NCI-H2107 (cell line): ENCODE measurements around the gene TMEM178B.
A peak's percentile ranks its signal among the peaks of the same experiment; 100 is the strongest.
"Not testable (repeated sequence)": the region's sequence is repeated elsewhere in the genome, so short reads cannot be mapped to it uniquely, and the experiment has no call there.

Experiments used
- DNase-seq: peaks from one replicate; lab custom pipeline; 2025; lab: John Stamatoyannopoulos, UW

Gene TMEM178B

DNA sequence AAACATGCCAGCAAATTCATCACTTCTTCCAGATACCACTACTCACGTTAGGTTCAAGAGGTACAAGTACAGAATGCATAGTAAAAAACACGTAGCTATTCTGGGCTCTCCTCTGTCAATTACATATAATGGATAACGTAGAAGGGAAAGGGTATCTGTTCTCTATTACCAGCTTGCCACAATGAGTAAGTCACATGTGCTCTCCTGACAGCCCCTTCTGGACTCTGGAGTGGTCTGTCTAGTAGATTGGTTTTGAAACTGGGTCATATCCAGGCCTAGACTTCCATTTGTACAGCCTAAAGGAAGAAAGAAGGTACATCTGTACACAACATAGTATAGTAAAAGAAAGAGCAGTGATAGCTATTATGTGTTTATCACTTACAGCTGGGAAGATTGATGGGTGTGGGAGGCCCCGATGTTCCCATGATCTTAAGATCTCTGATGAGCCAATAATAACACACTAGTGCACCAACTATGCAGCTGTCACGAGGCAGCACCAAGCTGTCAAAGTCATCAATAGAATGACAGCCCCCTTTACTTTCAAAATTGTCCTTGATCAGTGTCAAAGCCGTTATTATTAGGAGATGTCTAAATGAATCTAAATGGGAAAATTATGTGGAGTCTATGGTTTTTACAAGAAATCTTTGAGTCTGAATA is 315.4 kb downstream of the TMEM178B start:
- no peak for DNase-seq

DNA sequence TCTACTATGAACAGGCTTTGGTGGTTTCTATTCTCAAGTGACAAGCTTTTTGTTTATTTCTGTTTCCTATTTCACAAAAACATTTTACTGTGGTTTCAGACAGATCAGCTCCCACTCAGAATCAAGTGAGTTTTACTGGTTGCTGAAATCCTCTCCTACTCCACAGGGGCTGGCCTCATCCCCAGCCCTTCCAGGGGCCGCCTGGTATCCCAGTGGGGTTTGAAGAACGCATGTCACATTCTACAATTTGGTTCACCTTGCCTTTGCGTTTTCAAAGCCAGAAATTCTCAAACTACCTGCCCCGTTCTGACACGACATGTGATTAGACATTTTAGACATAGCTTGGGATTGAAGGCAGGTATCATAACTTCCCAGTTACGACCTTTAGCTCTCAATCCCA is 316.5 kb downstream of the TMEM178B start:
- DNase-seq, result no peak

DNA sequence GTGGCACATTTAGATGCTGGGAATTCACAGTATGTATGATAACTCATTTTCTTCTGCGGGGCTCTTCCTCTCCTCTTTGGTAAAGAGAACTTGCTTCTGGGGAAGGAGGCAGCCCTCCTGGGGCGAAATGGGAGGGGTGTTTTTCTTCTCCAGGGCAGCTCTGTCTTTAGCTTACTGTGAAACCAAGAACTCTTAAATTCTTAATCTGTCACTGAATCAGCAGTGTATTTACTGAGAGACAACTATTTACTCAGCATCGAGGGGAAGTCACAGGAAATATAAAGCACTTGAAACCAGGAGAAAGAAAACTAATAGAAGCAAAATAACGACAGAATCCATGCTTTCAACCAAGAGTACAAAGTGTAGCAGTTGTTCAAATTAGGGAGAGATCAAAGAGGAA is 319.2 kb downstream of the TMEM178B start:
- no peak for DNase-seq

DNA sequence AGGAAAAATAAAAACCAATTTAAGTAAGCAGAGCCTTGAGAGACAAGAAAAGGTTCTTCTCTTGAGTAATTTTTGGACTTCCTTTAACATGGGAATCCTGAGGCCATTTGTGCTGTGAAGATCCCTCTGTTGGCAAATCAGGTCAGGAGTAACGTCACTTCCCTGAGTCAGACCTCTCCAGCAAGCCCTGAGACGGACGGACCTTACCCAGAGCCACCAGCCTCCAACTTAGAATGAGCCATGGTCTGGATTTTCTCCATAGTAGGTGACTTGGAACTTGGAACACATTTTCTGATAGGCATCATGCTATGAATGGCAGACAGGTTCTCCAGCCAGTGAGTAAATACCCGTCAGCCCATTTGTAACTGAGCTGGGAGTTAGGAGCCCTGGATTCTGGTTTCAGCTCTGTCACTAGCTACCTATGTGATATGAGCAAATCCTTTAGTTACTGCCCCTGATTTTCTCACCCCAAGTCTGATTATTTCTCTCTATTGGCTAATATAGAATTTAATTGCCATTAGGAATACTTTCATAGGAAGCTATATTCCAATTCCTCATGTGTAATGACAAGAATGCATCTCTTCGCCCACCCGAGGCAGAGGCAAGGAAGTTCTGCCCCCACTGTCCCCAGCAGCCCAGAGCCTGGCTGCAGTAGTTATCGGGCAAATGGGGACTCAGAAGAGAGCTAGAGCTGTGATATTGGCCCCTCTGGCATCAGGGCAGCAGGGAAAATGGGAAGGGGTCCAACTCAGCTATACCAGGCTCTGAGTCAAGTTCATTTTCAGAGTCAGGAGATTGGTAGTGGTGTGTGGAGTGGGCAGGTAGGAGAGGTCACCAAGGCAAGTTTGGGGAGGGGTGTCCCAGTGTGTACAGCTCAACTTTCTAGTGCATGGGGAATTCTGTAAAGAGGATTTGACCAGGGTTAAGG is 323.6 kb downstream of the TMEM178B start:
- DNase-seq, result no peak

DNA sequence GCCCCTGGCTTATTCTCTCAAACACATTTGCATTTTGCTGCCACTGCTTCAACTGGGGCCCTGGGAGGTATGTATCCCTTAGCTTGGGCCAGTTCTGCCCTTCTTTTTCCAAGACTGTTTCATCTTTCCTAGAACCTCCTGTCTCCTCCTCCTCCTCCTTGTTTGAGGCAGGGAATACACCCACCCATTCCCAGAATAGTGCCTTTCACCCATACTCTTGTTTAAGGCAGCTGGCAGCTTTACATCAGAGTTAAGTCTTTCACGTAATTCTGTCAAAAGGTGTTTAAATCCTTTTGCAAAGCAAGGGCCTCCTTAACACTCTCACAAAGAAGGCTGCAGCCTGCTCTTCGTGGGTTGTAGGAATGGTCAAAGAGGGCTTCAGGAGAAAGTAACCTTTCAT is 326.5 kb downstream of the TMEM178B start:
- no peak for DNase-seq

DNA sequence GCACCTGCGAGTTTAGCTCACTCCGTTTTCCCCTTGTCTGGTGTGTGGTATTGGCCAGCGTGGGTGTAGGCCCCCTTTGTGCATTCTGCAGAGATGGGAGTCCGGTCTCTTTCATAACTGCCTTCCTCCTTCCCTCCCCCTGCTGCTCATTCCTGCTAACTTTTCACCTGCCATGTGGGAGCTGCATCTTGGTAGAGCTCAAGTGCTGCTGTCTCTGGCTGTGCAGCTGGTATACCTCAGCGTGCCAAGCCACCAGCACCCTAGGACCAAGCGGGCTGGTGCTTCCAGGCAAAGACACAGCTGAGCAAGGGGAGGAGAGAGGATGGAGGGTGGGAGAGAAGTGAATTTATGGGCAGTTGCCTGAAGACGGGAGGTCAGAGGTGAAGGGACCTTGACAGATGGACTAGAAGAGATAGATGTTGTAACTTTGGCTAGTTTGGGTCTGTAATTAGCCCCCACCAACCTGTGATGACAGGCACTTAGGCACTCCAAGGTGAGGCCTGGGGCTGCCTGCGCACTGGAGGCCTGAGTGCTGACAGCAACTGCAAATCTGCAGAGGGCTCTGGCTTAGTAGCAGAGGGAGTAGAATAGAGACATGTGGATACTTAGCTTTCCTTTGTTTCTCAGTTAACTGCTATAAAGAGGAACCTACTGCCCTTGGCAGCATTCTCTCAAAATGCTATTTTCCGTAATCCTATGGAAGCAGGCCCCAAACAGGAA is 328.6 kb downstream of the TMEM178B start:
- DNase-seq, result no peak

DNA sequence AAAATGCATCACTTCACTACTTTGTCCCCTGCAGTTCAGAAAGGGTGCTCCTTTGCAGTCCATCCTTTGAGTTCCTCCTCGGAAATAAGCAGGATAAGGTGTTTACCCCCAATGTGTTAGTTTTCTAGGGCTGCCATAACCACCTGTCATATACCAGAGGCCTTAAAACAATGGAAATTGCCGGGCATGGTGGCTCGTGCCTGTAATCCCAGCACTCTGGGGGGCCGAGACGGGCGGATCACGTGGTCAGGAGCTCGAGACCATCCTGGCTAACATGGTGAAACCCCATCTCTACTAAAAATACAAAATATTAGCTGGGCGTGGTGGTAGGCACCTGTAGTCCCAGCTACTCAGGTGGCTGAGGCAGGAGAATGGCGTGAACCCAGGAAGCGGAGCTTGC is 330.0 kb downstream of the TMEM178B start:
- not testable (repeated sequence) for DNase-seq

DNA sequence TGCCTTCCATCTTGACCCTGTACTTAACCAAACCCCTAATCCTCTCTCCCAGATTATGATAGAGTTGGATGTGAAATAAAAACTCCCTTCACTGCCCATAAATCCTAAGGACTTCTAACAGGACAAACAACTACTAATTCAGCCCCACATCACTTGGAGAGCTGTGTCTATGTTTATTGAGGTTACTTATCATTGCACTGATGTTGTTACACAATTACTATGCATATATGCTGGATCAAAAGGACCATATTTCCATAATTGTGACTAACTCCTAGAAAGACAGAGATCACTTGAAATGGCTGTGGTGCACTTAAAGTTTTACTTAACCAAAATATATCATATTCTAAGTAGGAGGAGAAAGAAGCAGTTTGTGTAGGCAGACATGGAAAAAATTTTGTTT is 332.5 kb downstream of the TMEM178B start:
- DNase-seq, result no peak

DNA sequence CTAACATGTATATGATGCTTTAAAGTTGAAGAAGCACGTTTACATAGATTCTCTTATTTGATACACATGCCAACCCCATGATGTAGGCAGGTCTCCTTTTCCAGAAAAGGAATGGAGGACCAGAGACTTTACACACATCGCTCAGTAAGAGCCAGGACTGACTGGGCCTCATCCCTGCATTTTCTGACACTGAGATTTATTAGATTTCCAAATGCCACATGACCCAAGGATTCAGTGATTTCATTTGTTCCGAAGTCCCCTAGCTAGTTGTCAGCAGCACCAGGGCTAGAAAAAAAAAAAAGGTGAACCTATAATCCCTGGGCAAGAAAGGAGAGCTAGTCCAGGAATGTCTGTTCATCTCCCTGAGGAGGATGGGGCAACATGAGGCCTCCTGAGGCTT is 334.0 kb downstream of the TMEM178B start:
- DNase-seq, result no peak

DNA sequence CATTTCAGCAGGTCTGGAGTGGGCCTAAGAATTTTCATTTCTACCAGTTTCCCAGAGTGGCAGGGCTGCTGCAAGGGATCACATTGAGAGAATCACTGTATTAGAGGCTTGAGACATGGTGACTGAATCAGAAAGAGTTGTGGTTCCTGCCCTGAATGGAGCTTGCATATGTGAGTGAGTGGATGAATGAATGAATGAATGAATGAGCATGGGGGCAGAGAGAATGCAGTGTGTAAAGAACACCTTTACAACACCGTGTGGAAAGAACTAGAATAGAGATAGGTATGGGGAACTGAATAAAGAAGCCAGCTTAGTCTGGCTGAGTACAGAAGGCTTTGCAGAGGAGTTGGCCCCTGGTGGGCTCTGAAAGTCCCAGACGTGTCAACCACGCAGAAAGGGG is 334.6 kb downstream of the TMEM178B start:
- DNase-seq, result no peak

DNA sequence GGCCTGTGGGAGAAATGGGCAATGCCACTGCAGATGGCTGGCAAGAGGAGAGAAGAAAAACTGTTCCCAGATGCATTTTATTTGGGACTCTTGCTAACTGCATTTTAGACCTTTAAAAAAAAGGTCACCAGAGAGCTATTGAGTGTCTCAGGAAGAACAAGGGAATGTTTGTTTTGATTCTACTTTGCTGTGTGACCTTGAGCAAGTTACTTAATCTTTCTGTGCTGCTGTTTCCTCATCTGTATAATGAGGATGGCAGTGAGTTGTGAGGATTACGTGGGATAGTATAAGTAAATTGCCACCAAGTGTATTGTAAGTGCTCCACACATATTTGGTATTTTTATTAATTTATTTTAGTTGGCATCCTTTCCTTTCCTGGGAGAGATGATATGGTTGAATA is 335.4 kb downstream of the TMEM178B start:
- no peak for DNase-seq

DNA sequence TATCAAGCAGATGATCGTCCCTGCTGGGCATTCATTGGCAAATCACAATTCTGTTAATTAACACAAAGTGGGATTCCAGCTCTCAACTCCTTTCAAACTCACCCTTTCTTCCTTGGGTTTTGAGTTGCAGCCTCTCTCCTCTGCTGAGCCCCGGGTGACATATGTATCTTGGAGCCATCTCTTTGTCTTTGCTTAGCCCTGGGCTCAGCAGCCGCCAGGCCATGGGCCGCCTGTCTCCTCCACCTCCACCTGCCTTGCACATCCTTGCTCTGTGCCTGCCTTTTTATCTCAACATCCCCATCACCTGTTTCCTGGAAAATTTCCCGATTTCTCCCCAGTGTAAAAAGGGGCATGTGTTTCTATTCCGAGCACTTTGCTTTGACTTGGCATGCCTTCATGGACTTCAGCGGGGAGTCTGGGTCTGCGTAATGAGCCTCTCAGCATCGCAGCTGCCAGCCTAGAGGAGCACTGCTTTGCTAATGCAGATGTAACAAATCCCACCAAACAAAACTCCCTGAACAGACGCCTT is 336.0 kb downstream of the TMEM178B start:
- peak; percentile 52 for DNase-seq

DNA sequence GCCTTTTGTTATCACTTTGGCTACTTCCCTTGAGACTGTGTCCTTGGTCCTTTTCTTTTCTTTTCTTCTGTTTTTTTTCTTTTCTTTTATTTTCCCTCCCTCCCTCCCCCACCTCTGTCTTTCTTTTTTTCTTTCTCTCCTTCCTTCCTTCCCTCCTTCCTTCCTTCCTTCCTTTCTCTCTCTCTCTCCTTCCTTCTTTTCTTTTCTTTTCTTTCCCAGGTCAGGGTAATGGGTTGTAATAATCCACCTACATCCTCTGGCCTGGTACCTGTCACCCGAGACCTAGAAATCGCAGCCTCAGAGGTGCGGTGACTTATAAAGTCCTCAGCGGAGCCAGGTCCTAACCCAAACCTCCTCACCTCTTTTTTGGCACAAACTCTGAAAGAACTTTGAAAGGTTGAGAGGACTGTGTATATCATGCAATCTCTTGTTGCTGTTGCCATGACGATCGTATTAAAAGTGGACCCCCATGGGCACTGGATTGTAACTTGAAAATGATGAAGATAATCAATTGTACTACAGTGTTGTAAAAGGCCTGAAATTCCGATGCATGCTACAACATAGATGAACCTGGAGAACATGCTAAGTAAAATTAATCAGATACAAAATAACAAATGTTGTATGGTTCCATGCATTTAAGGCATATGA is 336.6 kb downstream of the TMEM178B start:
- DNase-seq, result no peak

DNA sequence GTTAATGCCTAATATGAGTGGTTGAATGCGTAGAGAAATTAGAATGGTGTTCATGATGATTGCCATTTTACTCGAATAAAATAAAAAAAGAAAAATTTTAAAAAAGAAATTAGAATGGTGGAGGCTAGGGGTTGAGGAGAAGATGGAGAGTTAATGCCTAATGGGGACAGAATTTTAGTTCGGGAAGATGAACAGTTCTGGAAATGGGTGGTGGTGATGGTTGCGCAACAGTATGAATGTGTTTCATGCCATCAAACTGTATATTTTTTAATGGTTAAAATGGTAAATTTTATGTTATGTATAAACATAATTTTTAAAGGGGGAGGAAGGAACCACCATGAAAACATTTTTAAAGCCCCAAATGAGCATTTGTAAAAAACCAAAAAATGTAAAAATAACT is 337.3 kb downstream of the TMEM178B start:
- no peak for DNase-seq

DNA sequence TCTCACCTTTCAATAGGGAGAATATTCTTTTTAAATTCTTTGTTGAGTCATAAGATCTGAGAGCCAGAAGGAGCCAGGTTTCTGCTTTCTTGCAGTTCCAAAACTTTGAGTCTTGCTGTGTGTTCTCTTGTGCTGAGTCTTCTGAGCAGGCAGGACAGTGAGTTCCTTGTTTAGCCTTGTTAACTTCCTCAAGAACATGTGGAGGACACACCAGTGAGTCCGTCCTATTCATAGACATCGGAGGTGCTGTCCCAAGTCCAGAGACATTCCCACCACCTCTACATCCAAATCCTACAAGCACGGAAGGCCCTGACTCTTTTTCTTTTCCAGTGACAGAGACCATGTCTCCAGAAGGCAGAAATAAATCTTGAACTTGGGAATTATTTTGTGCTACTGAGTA is 342.1 kb downstream of the TMEM178B start:
- DNase-seq, result no peak

DNA sequence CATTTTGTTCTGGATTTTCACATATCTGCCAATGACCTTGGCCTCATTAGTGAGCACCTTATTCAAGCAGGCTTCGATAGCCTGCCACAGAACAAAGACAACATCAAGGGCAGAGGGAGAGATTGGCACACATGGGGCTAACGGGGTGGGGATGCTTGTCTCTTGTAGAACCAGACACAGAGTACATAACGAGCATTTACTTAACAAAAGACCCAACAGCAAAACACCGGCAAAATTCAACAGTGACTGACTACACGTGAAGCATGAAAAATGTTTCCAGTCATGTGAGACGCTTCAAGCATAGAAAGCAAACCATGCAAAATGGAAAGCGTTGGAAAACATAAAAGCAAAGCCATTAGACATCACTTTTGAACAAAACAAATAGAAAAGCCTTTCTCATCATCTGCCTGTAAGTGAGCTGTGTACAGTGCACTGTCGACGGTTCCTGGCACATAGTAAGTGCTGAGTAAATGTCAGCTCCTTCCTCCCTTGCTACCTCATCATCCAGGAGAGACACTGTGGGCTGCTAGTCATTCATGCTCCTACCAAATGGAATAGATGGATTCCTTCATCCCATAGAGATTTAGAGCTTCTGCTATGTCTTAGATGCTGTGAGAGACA is 342.9 kb downstream of the TMEM178B start:
- peak; percentile 68 for DNase-seq

DNA sequence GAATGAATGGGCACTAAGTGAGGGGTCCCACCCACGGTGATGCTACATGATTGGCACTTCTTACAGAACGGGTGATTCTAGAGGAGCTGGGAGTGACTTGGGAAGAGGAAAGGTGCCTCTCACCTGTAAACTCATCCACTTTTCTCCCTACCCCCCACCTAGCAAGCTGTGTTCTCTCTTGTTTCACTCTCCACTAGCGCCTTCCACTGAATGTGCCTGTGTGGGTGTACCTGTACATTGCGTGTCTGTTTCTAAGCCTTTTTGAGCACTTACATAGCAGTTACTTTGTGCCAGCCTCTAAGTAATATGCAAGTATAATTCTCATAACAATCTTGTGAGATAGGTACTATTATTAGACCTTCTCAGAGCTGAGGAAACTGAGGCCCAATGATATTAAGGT is 343.6 kb downstream of the TMEM178B start:
- no peak for DNase-seq

DNA sequence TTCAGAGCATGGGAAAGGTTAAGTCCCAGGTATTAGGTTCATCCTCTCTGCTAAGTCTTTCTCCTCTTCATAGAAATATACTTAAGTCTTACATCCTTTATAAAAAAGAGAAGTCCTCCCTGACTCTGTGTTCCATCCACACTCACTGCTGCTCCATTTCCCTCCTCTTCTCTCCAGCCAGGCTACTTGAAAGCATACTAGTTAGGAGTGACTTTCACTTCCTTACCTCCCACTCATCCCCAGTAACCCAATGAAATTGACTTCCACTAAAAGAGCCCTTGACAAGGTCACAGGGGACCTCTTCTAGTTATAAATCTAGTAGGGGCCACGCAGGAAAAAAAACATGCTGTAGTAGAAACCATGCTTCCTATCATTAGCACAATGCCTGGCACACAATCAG is 344.2 kb downstream of the TMEM178B start:
- DNase-seq, result no peak

DNA sequence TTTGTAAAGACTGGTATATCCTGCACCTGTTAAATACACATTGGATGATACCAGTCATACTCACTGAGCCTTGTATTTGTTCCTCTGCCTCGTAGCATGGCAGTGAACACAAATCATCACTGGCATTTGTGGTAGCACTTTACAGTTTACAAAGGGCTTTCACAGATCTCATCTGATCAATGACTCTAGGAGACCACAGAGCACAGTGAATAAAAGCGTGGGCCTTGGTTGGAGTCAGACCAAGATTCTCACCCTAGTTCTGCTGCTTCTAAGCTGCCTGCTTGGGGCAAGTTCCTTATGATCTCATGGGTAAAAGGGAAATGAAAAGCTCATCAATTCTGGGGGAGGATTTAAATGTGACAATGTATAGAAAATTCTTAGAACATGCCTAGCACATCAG is 347.4 kb downstream of the TMEM178B start:
- no peak for DNase-seq

DNA sequence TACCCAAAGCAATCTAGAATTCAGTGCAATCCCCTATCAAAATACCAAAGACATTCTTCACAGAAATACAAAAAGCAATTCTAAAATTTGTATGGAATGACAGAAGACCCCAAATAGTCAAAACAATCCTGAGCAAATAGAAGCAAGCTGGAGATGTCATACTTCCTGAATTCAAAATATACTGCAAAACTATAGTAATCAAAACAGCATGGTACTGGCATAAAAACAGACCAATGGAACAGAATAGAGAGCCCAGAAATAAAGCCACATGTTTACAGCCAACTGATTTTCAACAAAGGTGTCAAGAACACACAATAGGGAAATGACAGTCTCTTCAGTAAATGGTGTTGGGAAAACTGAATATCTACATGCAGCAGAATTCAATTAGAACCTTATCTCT is 353.3 kb downstream of the TMEM178B start:
- DNase-seq, result no peak

DNA sequence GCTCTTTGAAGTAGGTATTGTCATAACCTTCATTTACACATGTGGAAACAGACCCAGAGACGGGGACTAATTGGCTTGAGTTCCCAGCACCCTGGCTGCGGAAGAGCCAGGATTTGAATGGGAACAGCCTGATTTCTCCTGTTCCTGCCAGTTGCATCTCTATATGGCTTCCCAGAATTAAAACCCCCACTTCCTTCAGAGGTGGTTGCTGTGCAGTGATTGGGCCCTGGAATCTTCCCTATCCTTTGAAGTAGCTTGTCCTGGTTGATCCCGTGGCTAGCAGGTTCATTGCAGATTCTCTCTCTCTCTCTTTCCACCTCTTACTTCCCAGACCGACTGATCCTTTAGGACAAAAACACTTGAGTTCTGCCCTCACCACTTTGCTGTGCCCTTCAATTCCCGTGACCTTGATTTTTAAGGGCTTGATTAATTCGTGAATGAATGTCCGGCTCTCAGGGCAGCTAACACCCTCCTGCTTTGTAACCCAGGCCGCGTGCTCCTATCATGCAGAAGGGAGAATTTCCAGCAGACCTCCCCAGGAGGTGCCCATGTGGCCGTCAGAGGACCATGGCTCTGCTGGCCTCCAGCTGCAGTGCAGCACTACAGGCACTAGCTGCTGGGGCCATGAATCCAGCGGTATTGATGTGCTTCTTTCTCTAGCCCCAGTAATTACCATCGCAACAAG is 356.7 kb downstream of the TMEM178B start:
- DNase-seq, result no peak
